GM12878 (cell line): ENCODE measurements around the gene MGAT3.

Experiments
- ATF7 ChIP-seq: fragments of 450-650 bp; IDR thresholded peaks from 2 replicates; pipeline ENCODE4 v1.6.1; 2016; ENCODE audit warnings: low read depth, mild to moderate bottlenecking
- BACH1 ChIP-seq: fragments of 450-650 bp; IDR thresholded peaks from 2 replicates; pipeline ENCODE4 v1.6.1; 2017; ENCODE audit warnings: mild to moderate bottlenecking, borderline replicate concordance
- CBFB ChIP-seq: IDR thresholded peaks from 2 replicates; pipeline ENCODE4 v1.6.1; 2016; ENCODE audit warnings: antibody characterized with exemption, low read depth
- CTCF ChIP-seq, 3 experiments: IDR thresholded peaks in 2 of 3; conservative IDR thresholded peaks in 1 of 3; 2 replicates each; pipeline ENCODE4 v1.5.1; 2011; ENCODE audit warnings: low read depth in 3 of 3, low read length in 3 of 3, mild to moderate bottlenecking in 3 of 3, control low read depth in 2 of 3, moderate library complexity in 2 of 3, inconsistent platforms in 1 of 3, mixed read lengths in 1 of 3; ENCODE audit not compliant: control insufficient read depth in 2 of 3, insufficient read depth in 1 of 3; ENCODE audit errors: extremely low read depth in 1 of 3
- EP300 ChIP-seq, 2 experiments: fragments of 150-350 bp in 1 of 2; IDR thresholded peaks; 2 replicates each; pipeline ENCODE4 v1.6.1; 2011 to 2012; ENCODE audit warnings: low read depth in 2 of 2, low read length in 2 of 2, borderline replicate concordance in 1 of 2, improper control_type of control experiment in 1 of 2, inconsistent platforms in 1 of 2; ENCODE audit not compliant: control insufficient read depth in 1 of 2
- POLR2A ChIP-seq: IDR thresholded peaks from 2 replicates; pipeline ENCODE4 v1.6.1; 2011; ENCODE audit warnings: low read depth, mild to moderate bottlenecking, low read length
- POU2F2 ChIP-seq: IDR thresholded peaks from 3 replicates; pipeline ENCODE4 v1.6.1; 2011; ENCODE audit warnings: low read depth, mild to moderate bottlenecking, low read length, borderline replicate concordance
- REST ChIP-seq: IDR thresholded peaks from 2 replicates; pipeline ENCODE4 v1.6.1; 2012; ENCODE audit warnings: mild to moderate bottlenecking, low read depth, low read length
- SMC3 ChIP-seq: IDR thresholded peaks from 2 replicates; pipeline ENCODE4 v1.6.1; 2011; ENCODE audit warnings: low read length, improper control_type of control experiment, borderline replicate concordance
- ZNF274 ChIP-seq: IDR thresholded peaks from one replicate; pipeline ENCODE4 v1.8.0; 2011; ENCODE audit not compliant: insufficient read length, insufficient read depth
- TF ChIP-seq, protein P1 (sequence below): fragments of 450-650 bp; IDR thresholded peaks from 2 replicates; pipeline ENCODE4 v1.6.1; 2016; ENCODE audit warnings: mild to moderate bottlenecking

- TF ChIP-seq POU2F2, result no peak
- TF ChIP-seq CBFB, result no peak
- TF ChIP-seq CTCF (IDR thresholded peaks at IDR 0.05 in 2 of 3, conservative IDR thresholded peaks at IDR 0.05 in 1 of 3; ENCODE audit: control insufficient read depth in 2 of 3, extremely low read depth in 1 of 3, insufficient read depth in 1 of 3, low read depth in 3 of 3, low read length in 3 of 3), result no peak
- no peak for TF ChIP-seq SMC3
- TF ChIP-seq, protein P1, sequence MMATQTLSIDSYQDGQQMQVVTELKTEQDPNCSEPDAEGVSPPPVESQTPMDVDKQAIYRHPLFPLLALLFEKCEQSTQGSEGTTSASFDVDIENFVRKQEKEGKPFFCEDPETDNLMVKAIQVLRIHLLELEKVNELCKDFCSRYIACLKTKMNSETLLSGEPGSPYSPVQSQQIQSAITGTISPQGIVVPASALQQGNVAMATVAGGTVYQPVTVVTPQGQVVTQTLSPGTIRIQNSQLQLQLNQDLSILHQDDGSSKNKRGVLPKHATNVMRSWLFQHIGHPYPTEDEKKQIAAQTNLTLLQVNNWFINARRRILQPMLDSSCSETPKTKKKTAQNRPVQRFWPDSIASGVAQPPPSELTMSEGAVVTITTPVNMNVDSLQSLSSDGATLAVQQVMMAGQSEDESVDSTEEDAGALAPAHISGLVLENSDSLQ, result no peak
- TF ChIP-seq BACH1, result no peak
- TF ChIP-seq EP300 (IDR thresholded peaks at IDR 0.05; ENCODE audit: borderline replicate concordance in 1 of 2, control insufficient read depth in 1 of 2, low read depth in 2 of 2, low read length in 2 of 2), result no peak
- TF ChIP-seq ATF7, result no peak; the same call in 1 of the 2 replicates
- TF ChIP-seq POLR2A, result peak; percentile 94
- TF ChIP-seq REST, result no peak
- no peak for TF ChIP-seq ZNF274
Observed at GRCh38 chr22:39502109-39502788, 45.4 kb downstream of the MGAT3 start, which contains the start of gene MIEF1.
